Stimulated activated CD4-positive, alpha-beta T cell treated with anti-CD3 and anti-CD28 coated beads, Interleukin-2, amount 100 ng/mL, for 48 hours (primary cell): ENCODE results near the gene SELP.
"Not testable (repeated sequence)": the region's sequence is repeated elsewhere in the genome, so short reads cannot be mapped to it uniquely, and the experiment has no call there.

Source experiments
- DNase-seq, 2 donors: peaks; one replicate each; pipeline ENCODE4 v3.0.0-alpha.2; 2020

SELP gene

DNA sequence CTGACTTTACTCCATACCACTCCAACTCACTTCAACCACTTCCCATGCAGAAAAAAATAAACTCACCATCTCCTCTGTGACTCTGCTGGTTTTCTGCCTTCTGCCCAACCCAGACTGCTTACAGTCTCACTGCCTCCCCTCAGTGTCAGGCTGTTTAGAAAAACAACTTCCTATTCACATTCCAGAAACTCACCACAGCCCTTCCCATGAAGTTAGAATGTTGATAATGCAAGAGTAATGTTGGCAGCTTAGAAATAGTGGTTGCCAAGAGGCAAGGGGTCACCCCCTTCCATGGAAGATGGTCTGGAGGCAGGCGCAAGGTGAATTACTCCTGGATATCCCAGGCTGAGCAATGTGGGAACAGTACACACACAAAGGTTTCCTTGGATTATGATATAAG lies at the start of gene SELP:
SELP (minus strand) TSS at position 119 of the 400 bp plus-strand sequence; CDS start at position 69, 50 bp downstream.
- no peak for DNase-seq

- no peak for DNase-seq
Measured at GRCh38 chr1:169679692-169680091, 49.8 kb upstream of the SELP start.

DNA sequence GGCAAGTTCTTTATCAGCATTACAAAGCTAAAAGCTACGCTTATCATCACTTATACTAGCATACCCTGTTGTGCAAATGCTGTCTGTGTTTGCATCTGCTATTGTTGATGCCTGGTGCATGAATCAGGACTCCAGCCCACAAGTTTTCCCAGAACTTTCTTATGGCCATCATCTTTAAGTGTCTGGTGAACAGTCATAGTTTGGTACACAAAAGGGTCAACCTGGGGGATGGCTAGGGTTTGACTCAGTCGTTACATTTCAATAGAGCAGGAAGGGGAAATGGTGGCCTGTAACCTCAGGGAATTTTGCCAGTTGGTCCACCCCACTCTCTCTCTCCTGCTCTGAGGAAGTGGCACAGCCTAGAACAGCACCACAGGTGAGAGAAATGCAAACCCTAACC lies 46.1 kb upstream of the SELP start:
- no peak for DNase-seq

- no peak for DNase-seq
Measured at GRCh38 chr1:169670836-169671235, 40.9 kb upstream of the SELP start.

DNA sequence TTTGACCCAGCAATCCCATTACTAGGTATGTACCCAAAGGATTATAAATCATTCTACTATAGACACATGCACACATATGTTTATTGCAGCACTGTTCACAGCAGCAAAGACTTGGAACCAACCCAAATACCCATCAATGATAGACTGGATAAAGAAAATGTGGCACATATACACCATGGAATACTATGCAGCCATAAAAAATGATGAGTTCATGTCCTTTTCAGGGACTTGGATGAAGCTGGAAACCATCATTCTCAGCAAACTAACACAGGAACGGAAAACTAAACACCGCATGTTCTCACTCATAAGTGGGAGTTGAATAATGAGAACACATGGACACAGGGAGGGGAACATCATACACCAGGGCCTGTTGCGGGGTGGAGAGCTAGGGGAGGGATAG lies 40.3 kb upstream of the SELP start:
- DNase-seq = not testable (repeated sequence)

DNA sequence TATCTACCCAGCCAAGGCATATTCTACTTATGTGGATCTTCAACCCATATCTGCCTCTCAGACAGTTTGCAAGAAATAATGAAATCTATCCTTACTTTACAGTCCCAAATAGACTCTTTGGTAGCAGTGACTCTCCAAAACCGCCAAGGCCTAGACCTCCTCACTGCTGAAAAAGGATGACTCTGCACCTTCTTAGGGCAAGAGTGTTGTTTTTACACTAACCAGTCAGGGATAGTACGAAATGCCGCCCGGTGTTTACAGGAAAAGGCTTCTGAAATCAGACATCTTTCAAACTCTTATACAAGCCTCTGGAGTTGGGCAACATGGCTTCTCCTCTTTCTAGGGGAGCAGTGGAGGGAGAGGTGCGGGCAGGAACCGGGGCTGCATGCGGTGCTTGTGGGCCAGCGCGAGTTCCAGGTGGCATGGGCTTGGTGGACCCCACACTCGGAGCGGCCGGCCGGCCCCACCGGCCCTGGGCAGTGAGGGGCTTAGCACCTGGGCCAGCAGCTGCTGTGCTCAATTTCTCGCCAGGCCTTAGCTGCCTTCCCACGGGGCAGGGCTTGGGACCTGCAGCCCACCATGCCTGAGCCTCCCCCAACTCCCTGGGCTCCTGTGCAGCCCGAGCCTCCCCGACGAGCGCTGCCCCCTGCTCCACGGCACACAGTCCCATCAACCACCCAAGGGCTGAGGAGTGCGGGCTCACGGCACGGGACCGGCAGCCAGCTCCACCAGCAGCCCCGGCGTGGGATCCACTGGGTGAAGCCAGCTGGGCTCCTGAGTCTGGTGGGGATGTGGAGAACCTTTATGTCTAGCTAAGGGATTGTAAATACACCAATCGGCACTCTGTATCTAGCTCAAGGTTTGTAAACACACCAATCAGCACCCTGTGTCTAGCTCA lies 38.0 kb upstream of the SELP start:
- not testable (repeated sequence) for DNase-seq

GRCh38 chr1:169667227-169667639 lies 37.3 kb upstream of the SELP start:
- not testable (repeated sequence) for DNase-seq

GRCh38 chr1:169662680-169663079 lies 32.8 kb upstream of the SELP start:
- DNase-seq = not testable (repeated sequence)

- DNase-seq = not testable (repeated sequence)
Measured at GRCh38 chr1:169661066-169661465, 31.1 kb upstream of the SELP start.

GRCh38 chr1:169658777-169659176 lies 28.9 kb upstream of the SELP start:
- not testable (repeated sequence) for DNase-seq

DNA sequence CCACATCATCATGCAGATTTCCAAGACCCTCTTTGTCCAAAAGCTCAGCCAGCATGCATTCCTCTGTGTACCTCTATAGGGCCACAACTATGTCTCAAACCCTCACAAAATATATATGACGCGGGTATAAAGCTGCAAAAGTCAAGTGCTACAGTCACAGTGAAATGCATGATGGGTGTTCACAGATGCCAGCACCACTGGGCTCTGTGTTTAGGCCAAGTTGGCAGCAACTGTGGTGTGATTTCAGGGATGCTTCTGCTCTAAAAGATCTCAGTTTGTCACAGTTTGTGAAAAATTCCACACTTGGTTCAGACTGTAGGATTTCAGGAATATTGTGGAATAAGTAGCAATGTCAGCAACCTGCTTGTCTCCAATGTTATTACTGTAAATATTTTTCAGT lies 23.9 kb upstream of the SELP start:
- no peak for DNase-seq

- no peak for DNase-seq
Measured at GRCh38 chr1:169651035-169651434, 21.1 kb upstream of the SELP start.

GRCh38 chr1:169650551-169650950 lies 20.6 kb upstream of the SELP start:
- no peak for DNase-seq

DNA sequence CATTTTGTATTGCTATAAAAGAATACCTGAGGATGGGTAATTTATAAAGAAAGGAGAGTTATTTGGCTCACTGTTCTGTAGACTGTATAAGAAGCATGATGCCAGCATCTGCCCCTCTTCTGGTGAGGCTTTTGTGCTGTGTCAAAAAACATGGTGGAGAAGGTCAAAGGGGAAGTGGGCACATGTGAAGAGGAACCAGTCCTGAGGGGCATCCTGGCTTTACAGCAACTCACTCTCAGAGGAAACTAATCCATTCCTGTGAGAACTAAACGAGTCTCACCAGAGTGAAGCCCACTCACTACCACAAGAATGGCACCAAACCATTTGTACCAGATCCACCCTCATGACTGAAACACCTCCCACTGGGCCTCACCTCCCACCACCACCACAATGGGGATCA lies 18.8 kb upstream of the SELP start:
- DNase-seq = no peak

- DNase-seq = no peak
Measured at GRCh38 chr1:169648187-169648586, 18.3 kb upstream of the SELP start.

GRCh38 chr1:169647512-169647911 lies 17.6 kb upstream of the SELP start:
- DNase-seq = no peak

DNA sequence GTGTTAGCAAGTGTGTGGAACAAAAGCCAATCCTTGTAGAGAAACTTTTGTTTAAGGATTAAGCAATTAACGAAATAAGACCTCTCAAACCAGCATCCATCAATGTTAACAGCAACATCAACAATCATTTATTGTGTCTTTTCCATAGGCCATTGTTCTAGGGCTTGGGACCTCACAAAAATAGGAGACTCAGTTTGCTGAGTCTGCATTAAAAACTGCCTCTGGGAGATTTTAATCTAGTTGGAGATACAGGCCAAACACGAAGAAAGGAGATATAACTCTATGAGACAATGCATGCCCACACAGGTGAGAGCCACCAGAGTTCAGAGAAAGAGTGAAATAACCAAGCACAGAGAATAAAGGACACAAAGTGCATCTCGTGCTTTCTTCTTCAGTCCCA lies 14.4 kb upstream of the SELP start:
- no peak for DNase-seq

DNA sequence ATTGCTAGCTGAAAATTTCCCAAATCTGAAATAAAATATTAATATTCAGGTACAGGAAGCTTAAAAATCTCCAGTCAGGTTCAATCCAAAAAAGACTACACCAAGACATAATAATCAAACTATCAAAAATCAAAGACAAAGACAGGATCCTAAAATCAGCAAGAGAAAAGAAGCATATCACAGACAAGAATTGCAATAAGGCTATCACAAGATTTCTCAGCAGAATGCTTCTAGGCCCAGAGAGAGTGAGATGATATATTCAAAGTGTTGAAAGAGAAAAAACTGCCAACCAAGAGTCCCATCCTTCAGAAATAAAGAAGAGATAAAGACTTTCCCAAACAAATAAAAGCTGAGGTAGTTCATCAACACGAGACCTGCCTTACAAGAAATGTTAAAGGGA lies 5.0 kb upstream of the SELP start:
- no peak for DNase-seq

DNA sequence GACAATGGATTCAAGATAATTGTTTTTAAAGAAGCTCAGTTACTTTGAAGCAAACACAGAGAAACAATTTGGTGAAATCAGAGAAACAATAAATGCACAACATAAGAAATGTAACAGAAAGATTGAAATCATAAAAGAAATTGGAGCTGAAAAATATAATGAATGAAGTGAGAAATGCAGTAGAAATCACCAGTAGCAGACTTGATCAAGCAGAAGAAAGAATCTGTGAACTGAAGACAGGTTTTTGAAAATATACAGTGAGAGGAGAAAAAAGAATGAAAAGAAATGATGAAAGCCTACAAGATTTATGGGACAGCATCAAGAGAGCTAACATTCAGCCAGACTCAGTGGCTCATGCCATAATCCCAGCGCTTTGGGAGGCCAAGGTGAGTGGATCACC lies 4.2 kb upstream of the SELP start:
- DNase-seq = no peak

- no peak for DNase-seq
Measured at GRCh38 chr1:169631249-169631648, 1.3 kb upstream of the SELP start.

GRCh38 chr1:169624912-169625311 lies 5.0 kb downstream of the SELP start:
- DNase-seq = no peak

DNA sequence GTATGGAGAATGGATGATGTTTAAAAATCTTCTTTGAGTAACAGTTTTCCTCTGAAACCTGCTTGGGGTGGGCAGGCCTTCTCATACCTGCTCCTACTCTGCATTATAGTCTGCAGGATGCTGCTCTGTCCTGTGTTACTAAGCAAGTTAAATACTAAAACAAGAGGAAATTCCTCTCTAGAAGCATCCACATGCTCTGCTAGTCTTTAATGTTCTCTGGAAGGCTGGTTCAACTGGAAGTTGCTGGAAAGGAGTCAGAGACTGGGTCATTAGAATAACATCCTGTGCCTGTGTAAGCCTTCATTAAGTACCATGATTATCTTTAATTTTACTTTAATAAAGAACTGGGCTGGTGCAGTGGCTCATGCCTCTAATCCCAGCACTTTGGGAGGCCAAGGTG lies 5.8 kb downstream of the SELP start:
- DNase-seq = no peak

GRCh38 chr1:169623132-169623926 lies 6.6 kb downstream of the SELP start:
- no peak for DNase-seq

GRCh38 chr1:169620565-169620964 lies 9.4 kb downstream of the SELP start:
- no peak for DNase-seq
